Keratinocyte (primary cell): ENCODE measurements around the gene NADSYN1.

ENCODE experiments used
- CTCF ChIP-seq, 3 experiments: IDR thresholded peaks in 1 of 3; conservative IDR thresholded peaks in 1 of 3; optimal IDR thresholded peaks in 1 of 3; 2 replicates in 2 of 3; 3 replicates in 1 of 3; pipeline versions ENCODE3 to v1.5.1; 2011; ENCODE audit warnings: low read length in 3 of 3, mild to moderate bottlenecking in 3 of 3, moderate library complexity in 2 of 3, control low read depth in 1 of 3, inconsistent platforms in 1 of 3; ENCODE audit not compliant: insufficient read depth in 2 of 3; ENCODE audit errors: extremely low read depth in 1 of 3
- EZH2 ChIP-seq: IDR thresholded peaks from one replicate; pipeline ENCODE4 v1.6.1; 2012; ENCODE audit warnings: inconsistent platforms, mild to moderate bottlenecking, low read length, moderate library complexity

- TF ChIP-seq CTCF (optimal IDR thresholded peaks at IDR 0.05 in 1 of 3, IDR thresholded peaks at IDR 0.05 in 1 of 3, conservative IDR thresholded peaks at IDR 0.05 in 1 of 3; ENCODE audit: extremely low read depth in 1 of 3, insufficient read depth in 2 of 3, low read length in 3 of 3) (no peak), EZH2 (no peak)
These were observed 92.5 kb downstream of the NADSYN1 start for GRCh38 chr11:71545405-71545966.
